Mucosa of descending colon (tissue), 3 donors: ENCODE results near the gene PVALB. TPM values are rescaled to one million over a fixed set of nuclear protein-coding genes. Genes with fewer than 3 reads are reported as not detected.

ENCODE experiments used
- ATAC-seq: fragments of 200-7000 bp; cut with Tn5 transposase; one replicate; pipeline ENCODE4 v1.9.1; 2020; ENCODE audit warnings: mild to moderate bottlenecking, moderate library complexity
- DNase-seq, 3 donors: peaks; one replicate each; pipeline ENCODE4 v3.0.0-alpha.2; 2020
- H3K36me3 ChIP-seq: fragments of 200-600 bp; one replicate; pipeline ENCODE4 v1.8.0; 2021; ENCODE audit warnings: low read depth, mild to moderate bottlenecking
- H3K4me1 ChIP-seq: fragments of 200-600 bp; one replicate; pipeline ENCODE4 v1.8.0; 2021; ENCODE audit warnings: low read depth, mild to moderate bottlenecking
- H3K4me3 ChIP-seq: fragments of 200-600 bp; one replicate; pipeline ENCODE4 v1.8.0; 2021; ENCODE audit warnings: mild to moderate bottlenecking
- H3K9me3 ChIP-seq: fragments of 200-600 bp; one replicate; pipeline ENCODE4 v1.8.0; 2021; ENCODE audit warnings: mild to moderate bottlenecking
- CTCF ChIP-seq: fragments of 200-600 bp; IDR thresholded peaks from one replicate; pipeline ENCODE4 v1.8.0; 2022; ENCODE audit warnings: antibody characterized with exemption, mild to moderate bottlenecking
- intact Hi-C, 2 donors: fragments of 100-400 bp; cut with DNase I in 1 of 2; cut with micrococcal nuclease in 1 of 2; formaldehyde crosslinking; loops; one replicate each; pipeline versions ENCODE4 v1.11.0 to v1.11.1; 2022; cut with DNase I, micrococcal nuclease
- total RNA-seq, 3 donors: library from RNA; stranded (reverse); fragmentation: NEBNext Ultra II Directional in 2 of 3; extraction: Animal tissue kit (Norgen Biotek cat#: 25700) in 2 of 3; gene quantifications; one replicate each; pipeline versions ENCODE4 v1.2.1 to v1.2.4, GENCODE V29; 2021 to 2023
- donor health status: DM: no; HTN: no; CAD: no; lungs with moderate emphysema.
- donor health status: DM: no; HTN: no; CAD: no.
- donor health status: DM: no; HTN: yes; CAD: no.

The PVALB gene
- total RNA-seq, 3 donors from 2014 or later: not detected

GRCh38 chr22:36817525-36817848 lies 652 bp upstream of the PVALB start:
- no peak for TF ChIP-seq CTCF
- Histone ChIP-seq H3K9me3 (no peaks in the 10 kb centered on the region), H3K36me3 (no peaks in the 10 kb centered on the region), H3K4me3 (no peak overlapping the region), H3K4me1 (peaks cover 7% of the 10 kb centered on the region)
- intact Hi-C loops: no loop called here
- no peak for DNase-seq
- no peak for ATAC-seq

DNA sequence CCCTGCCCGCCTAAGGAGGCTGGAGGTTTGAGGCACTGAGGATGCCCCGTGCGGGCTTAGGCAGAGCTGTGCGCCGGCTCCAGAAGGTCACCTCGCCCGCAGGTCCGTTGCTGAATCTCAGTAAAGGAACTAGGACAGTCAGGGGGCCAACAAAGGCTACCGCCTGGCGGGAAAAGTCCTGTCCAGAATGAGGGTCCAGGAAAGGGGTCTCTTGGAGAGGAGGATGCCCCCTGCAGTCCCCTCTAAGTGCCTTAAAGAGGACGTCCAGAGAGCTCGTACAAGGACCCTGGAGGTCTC lies 548 bp downstream of the PVALB start:
- H3K4me3 ChIP-seq: no peak overlapping the region
- ATAC-seq: no peak

DNA sequence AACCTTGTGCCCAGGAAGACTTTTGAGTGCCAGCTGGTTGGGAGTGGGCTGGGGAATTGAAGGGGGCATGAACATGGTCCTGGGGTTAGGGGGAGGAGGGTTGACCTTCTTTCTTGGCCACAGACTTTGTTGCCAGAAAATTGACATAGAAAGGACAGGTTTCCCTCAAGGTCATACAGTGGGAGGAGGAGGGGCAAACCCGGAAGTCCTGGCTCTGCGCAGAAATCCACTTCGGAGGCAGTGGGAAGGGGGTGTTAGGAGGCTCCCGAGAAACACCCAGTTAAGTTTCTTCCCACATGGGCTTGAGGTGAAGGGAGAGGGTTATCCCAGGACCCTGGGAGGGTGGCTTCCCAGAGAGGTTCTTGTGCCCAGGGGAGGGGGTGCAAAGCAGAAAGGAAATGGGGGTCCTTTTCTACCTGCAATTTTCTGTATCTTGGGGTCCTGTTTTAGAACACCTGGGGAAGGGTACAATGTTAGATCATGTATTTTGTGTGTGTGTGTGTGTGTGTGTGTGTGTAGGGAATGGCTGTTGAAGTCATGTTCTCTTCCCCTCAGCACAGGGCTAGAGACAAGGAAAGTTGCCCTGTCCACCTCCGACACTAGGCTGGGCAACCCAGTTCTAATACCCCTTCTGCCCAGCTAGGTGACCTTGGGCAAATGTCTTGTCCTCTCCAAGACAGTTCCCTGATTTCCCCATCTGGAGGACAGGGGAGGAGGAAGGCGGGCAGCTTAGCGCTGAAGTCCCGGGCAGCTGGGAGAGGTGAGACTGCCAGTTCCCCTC lies 1.1 kb downstream of the PVALB start:
- H3K36me3 ChIP-seq: no peaks in the 10 kb centered on the region
- TF ChIP-seq CTCF: no peak
- DNase-seq (no peak), ATAC-seq (no peak)
- H3K4me3 ChIP-seq: no peak overlapping the region
- H3K4me1 ChIP-seq: peaks cover 7% of the 10 kb centered on the region
- no peaks in the 10 kb centered on the region for H3K9me3 ChIP-seq
- intact Hi-C loops: no loop called here

More for the DNA sequence above, 548 bp downstream of the PVALB start:
- Histone ChIP-seq H3K4me1 (peaks cover 7% of the 10 kb centered on the region), H3K9me3 (no peaks in the 10 kb centered on the region), H3K36me3 (no peaks in the 10 kb centered on the region)
- no peak for DNase-seq
- TF ChIP-seq CTCF: no peak
- intact Hi-C loops: no loop called here

DNA sequence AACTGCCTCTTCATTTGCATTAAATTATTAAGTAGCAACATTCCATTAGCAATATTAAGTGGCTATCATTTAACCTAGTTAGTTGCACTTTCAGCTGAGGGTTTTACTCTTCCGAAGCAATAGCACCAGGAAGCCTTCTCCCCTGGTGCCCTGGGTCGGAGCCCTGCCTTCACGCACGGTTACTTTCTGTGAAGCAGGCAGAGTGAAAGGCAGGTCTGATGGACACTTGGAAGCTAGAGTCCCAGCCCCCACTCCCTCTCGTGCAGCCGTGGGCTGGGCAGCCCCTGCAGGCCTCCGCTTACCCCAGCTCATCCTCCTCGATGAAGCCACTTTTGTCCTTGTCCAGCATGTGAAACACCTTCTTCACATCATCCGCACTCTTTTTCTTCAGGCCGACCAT lies 2.0 kb downstream of the PVALB start:
- no peak for TF ChIP-seq CTCF
- DNase-seq (no peak), ATAC-seq (no peak)
- intact Hi-C loops: no loop called here
- Histone ChIP-seq H3K4me1 (peaks cover 7% of the 10 kb centered on the region), H3K4me3 (no peak overlapping the region), H3K36me3 (no peaks in the 10 kb centered on the region), H3K9me3 (no peaks in the 10 kb centered on the region)

GRCh38 chr22:36811094-36811800 lies 5.6 kb downstream of the PVALB start:
- Histone ChIP-seq H3K4me3 (no peak overlapping the region), H3K4me1 (no peaks in the 10 kb centered on the region), H3K9me3 (no peaks in the 10 kb centered on the region), H3K36me3 (no peaks in the 10 kb centered on the region)
- intact Hi-C loops: no loop called here
- TF ChIP-seq CTCF: no peak
- no peak for DNase-seq
- no peak for ATAC-seq
